H1 (cell line): ENCODE measurements around the gene CYP39A1. TPM values are rescaled to one million over a fixed set of nuclear protein-coding genes. Genes with fewer than 3 reads are reported as not detected.

ENCODE experiments used
- CTCF ChIA-PET: fragments of 300-600 bp; sonication (Branson Sonifier 250); formaldehyde crosslinking; loops from one replicate; lab custom pipeline; 2021; ENCODE audit not compliant: partially characterized antibody; lab: Charles Lee
- POLR2A ChIA-PET: fragments of 300-600 bp; sonication (Branson Sonifier 250); formaldehyde crosslinking; loops from one replicate; lab custom pipeline; 2021; ENCODE audit warnings: inconsistent platforms; ENCODE audit not compliant: partially characterized antibody; lab: Charles Lee
- DNase-seq, 2 experiments: peaks; one replicate each; pipeline versions ENCODE4 v3.0.0 to v3.0.0-alpha.2; 2010 to 2022; ENCODE audit warnings: low spot score in 2 of 2, low read depth in 1 of 2, mixed read lengths in 1 of 2
- FAIRE-seq: peaks from 2 replicates; lab custom pipeline; 2011; peaks lifted over from hg19 to GRCh38; lab: Jason Lieb, UNC
- H2AFZ ChIP-seq: 2 replicates; pipeline ENCODE4 v1.8.1; 2012; ENCODE audit warnings: low read length, inconsistent platforms
- H2AK5ac ChIP-seq: 2 replicates; pipeline ENCODE4 v1.6.1; 2013; ENCODE audit warnings: low read depth, low read length
- H2BK120ac ChIP-seq: replicated peaks from 2 replicates; pipeline ENCODE3; 2013; ENCODE audit warnings: low read depth, low read length, inconsistent platforms
- H2BK12ac ChIP-seq: 2 replicates; pipeline ENCODE4 v1.6.1; 2013; ENCODE audit warnings: low read depth, low read length
- H2BK15ac ChIP-seq: 2 replicates; pipeline ENCODE4 v1.6.1; 2013; ENCODE audit warnings: low read length
- H2BK20ac ChIP-seq: 2 replicates; pipeline ENCODE4 v1.6.1; 2013; ENCODE audit warnings: low read length
- H2BK5ac ChIP-seq: 2 replicates; pipeline ENCODE4 v1.6.1; 2013; ENCODE audit warnings: low read depth, low read length
- H3K14ac ChIP-seq: 2 replicates; pipeline ENCODE4 v1.6.1; 2013; ENCODE audit warnings: inconsistent platforms; ENCODE audit not compliant: insufficient read length
- H3K18ac ChIP-seq: 2 replicates; pipeline ENCODE4 v1.6.1; 2013; ENCODE audit warnings: low read length; ENCODE audit errors: extremely low read depth
- H3K23ac ChIP-seq: 2 replicates; pipeline ENCODE4 v1.6.1; 2013; ENCODE audit warnings: inconsistent platforms; ENCODE audit not compliant: insufficient read length
- H3K23me2 ChIP-seq: 2 replicates; pipeline ENCODE4 v1.6.1; 2013; ENCODE audit warnings: low read depth, low read length
- H3K27ac ChIP-seq: 2 replicates; pipeline ENCODE4 v1.6.1; 2011; ENCODE audit warnings: low read depth, low read length, inconsistent platforms
- H3K27me3 ChIP-seq, 4 experiments: replicated peaks in 1 of 4; 1 replicate in 1 of 4; 2 replicates in 3 of 4; pipeline versions ENCODE4 v1.6.1 to v1.8.1; 2011 to 2013; ENCODE audit warnings: low read length in 3 of 4, mild to moderate bottlenecking in 3 of 4, inconsistent platforms in 2 of 4, mixed read lengths in 2 of 4, moderate library complexity in 1 of 4; ENCODE audit not compliant: control insufficient read depth in 3 of 4, insufficient read depth in 3 of 4; ENCODE audit errors: extremely low read depth in 1 of 4
- H3K36me3 ChIP-seq, 4 experiments: 2 replicates each; pipeline versions ENCODE4 v1.6.1 to v1.8.1; 2011 to 2013; ENCODE audit warnings: mild to moderate bottlenecking in 4 of 4, low read length in 3 of 4, moderate library complexity in 2 of 4, control low read depth in 1 of 4, inconsistent platforms in 1 of 4; ENCODE audit not compliant: insufficient read depth in 4 of 4, control insufficient read depth in 2 of 4
- H3K4ac ChIP-seq: replicated peaks from 2 replicates; pipeline ENCODE3; 2013; ENCODE audit warnings: low read length, low read depth, mixed read lengths, inconsistent platforms; ENCODE audit not compliant: insufficient read length
- H3K4me1 ChIP-seq, 4 experiments: replicated peaks in 1 of 4; 1 replicate in 1 of 4; 2 replicates in 3 of 4; pipeline versions ENCODE4 v1.6.1 to v1.8.1; 2011 to 2013; ENCODE audit warnings: low read length in 3 of 4, inconsistent platforms in 2 of 4, mixed read lengths in 1 of 4; ENCODE audit not compliant: insufficient read depth in 4 of 4, control insufficient read depth in 3 of 4
- H3K4me2 ChIP-seq, 2 experiments: 2 replicates each; pipeline versions ENCODE4 v1.6.1 to v1.8.1; 2011 to 2013; ENCODE audit warnings: low read depth in 2 of 2, low read length in 2 of 2, control low read depth in 1 of 2, inconsistent platforms in 1 of 2, mild to moderate bottlenecking in 1 of 2; ENCODE audit not compliant: insufficient read depth in 1 of 2
- H3K4me3 ChIP-seq, 4 experiments: fragments of 200-600, 300-600 bp in 1 of 4; sonication (generic), shearing (Covaris generic), sonication (Bioruptor Twin) in 1 of 4; 2 replicates each; pipeline versions ENCODE4 v1.5.1 to v1.8.1; 2011 to 2016; ENCODE audit warnings: low read length in 4 of 4, low read depth in 3 of 4, control low read depth in 2 of 4, inconsistent platforms in 2 of 4, mild to moderate bottlenecking in 2 of 4, mixed read lengths in 1 of 4, moderate library complexity in 1 of 4; ENCODE audit not compliant: insufficient read depth in 2 of 4; ENCODE audit errors: extremely low read depth in 1 of 4
- H3K56ac ChIP-seq: replicated peaks from 2 replicates; pipeline ENCODE3; 2013; ENCODE audit warnings: low read depth, mild to moderate bottlenecking, mixed read lengths, low read length, inconsistent platforms; ENCODE audit not compliant: insufficient read length
- H3K79me1 ChIP-seq: 2 replicates; pipeline ENCODE4 v1.6.1; 2013; ENCODE audit warnings: low read depth, low read length, control low read depth
- H3K79me2 ChIP-seq, 2 experiments: 2 replicates each; pipeline versions ENCODE4 v1.6.1 to v1.8.1; 2012 to 2013; ENCODE audit warnings: low read length in 2 of 2, mild to moderate bottlenecking in 2 of 2, inconsistent platforms in 1 of 2; ENCODE audit not compliant: insufficient read depth in 2 of 2, control insufficient read depth in 1 of 2
- H3K9ac ChIP-seq, 4 experiments: replicated peaks in 1 of 4; 1 replicate in 1 of 4; 2 replicates in 3 of 4; pipeline versions ENCODE4 v1.6.1 to v1.8.1; 2011 to 2013; ENCODE audit warnings: low read depth in 3 of 4, low read length in 3 of 4, control low read depth in 2 of 4, mild to moderate bottlenecking in 2 of 4, moderate library complexity in 2 of 4, inconsistent platforms in 1 of 4; ENCODE audit errors: extremely low read depth in 1 of 4
- H3K9me3 ChIP-seq, 2 experiments: 2 replicates each; pipeline versions ENCODE4 v1.6.1 to v1.8.1; 2012 to 2013; ENCODE audit warnings: mild to moderate bottlenecking in 2 of 2, moderate library complexity in 2 of 2, control low read depth in 1 of 2, inconsistent platforms in 1 of 2, low read depth in 1 of 2, low read length in 1 of 2, mixed read lengths in 1 of 2; ENCODE audit not compliant: insufficient read depth in 2 of 2
- H4K20me1 ChIP-seq, 2 experiments: replicated peaks in 1 of 2; 2 replicates each; pipeline versions ENCODE3 to v1.8.1; 2011 to 2013; ENCODE audit warnings: inconsistent platforms in 2 of 2, low read length in 2 of 2, mild to moderate bottlenecking in 1 of 2; ENCODE audit not compliant: insufficient read depth in 2 of 2, control insufficient read depth in 1 of 2
- H4K5ac ChIP-seq: 2 replicates; pipeline ENCODE4 v1.6.1; 2013; ENCODE audit warnings: low read length, low read depth, mixed read lengths, inconsistent platforms; ENCODE audit not compliant: insufficient read length
- H4K8ac ChIP-seq: 2 replicates; pipeline ENCODE4 v1.8.0; 2013; ENCODE audit warnings: mild to moderate bottlenecking, moderate library complexity, low read length, inconsistent platforms; ENCODE audit not compliant: insufficient read depth; ENCODE audit errors: extremely low read depth
- H4K91ac ChIP-seq: replicated peaks from 2 replicates; pipeline ENCODE3; 2013; ENCODE audit warnings: low read length, mixed read lengths, inconsistent platforms; ENCODE audit not compliant: insufficient read length
- GTF2F1 ChIP-seq: IDR thresholded peaks from 2 replicates; pipeline ENCODE4 v1.6.1; 2012; ENCODE audit warnings: low read depth, low read length, improper control_type of control experiment, borderline replicate concordance
- KDM4A ChIP-seq: IDR thresholded peaks from one replicate; pipeline ENCODE4 v1.7.1; 2012; ENCODE audit warnings: low read depth, mild to moderate bottlenecking, moderate library complexity, low read length, inconsistent platforms; ENCODE audit not compliant: severe bottlenecking
- RNF2 ChIP-seq: fragments of 200-900, 300-1000 bp; sonication (generic); IDR thresholded peaks from 2 replicates; pipeline ENCODE4 v1.7.1; 2016; ENCODE audit warnings: borderline replicate concordance, low read depth, mild to moderate bottlenecking, antibody characterized with exemption, low read length; ENCODE audit not compliant: poor library complexity, severe bottlenecking; ENCODE audit errors: missing control alignments
- RXRA ChIP-seq: IDR thresholded peaks from 2 replicates; pipeline ENCODE4 v1.6.1; 2011; ENCODE audit warnings: low read depth, mild to moderate bottlenecking, low read length, moderate library complexity; ENCODE audit not compliant: insufficient read depth
- SP1 ChIP-seq: IDR thresholded peaks from 2 replicates; pipeline ENCODE4 v1.6.1; 2011; ENCODE audit warnings: low read depth, low read length
- SP4 ChIP-seq: IDR thresholded peaks from 2 replicates; pipeline ENCODE4 v1.6.1; 2012; ENCODE audit warnings: low read length, inconsistent platforms
- TCF12 ChIP-seq: IDR thresholded peaks from 2 replicates; pipeline ENCODE4 v1.6.1; 2011; ENCODE audit warnings: low read depth, mild to moderate bottlenecking, low read length
- TEAD4 ChIP-seq: IDR thresholded peaks from 2 replicates; pipeline ENCODE4 v1.6.1; 2012; ENCODE audit warnings: low read depth, low read length, inconsistent platforms, mixed read lengths
- WGBS, 2 experiments: shearing (Covaris generic) in 1 of 2; methylation state at CpG; one replicate each; pipeline versions ENCODE4 v1.1.6 to v1.1.7; 2013 to 2015; ENCODE audit warnings: low lambda C conversion rate in 2 of 2, mixed read lengths in 2 of 2, inconsistent platforms in 1 of 2, low coverage in 1 of 2, missing lambda C conversion rate in 1 of 2; ENCODE audit not compliant: insufficient replicate concordance in 2 of 2, insufficient coverage in 1 of 2, insufficient read length in 1 of 2; ENCODE audit errors: extremely low coverage in 1 of 2, missing lambda C conversion rate in 1 of 2; 5-methylcytosine and 5-hydroxymethylcytosine counted together
- polyA plus RNA-seq, 7 experiments: library from polyadenylated mRNA; depleted of rRNA in 3 of 7; stranded (reverse) in 5 of 7; unstranded in 2 of 7; fragments of >200 nt in 5 of 7; fragments of 200-250 nt in 2 of 7; gene quantifications; 1 replicate in 5 of 7; 2 replicates in 1 of 7; 4 replicates in 1 of 7; pipeline versions ENCODE4 v1.2.1 to v1.2.3, GENCODE V29; 2011 to 2013; ENCODE audit warnings: missing spikeins in 2 of 7, mixed read lengths in 2 of 7
- total RNA-seq: library from RNA; stranded (reverse); fragmentation: NEBNext Ultra II Directional; extraction: Animal tissue kit (Norgen Biotek cat#: 25700); gene quantifications from 2 replicates; pipeline ENCODE4 v1.2.1, GENCODE V29; 2021

CYP39A1 gene
- total and polyA plus RNA-seq, 2 of the 8 experiments (the other 6 are each of a cell fraction or from before 2014, with no cell fraction given): 0.71 to 2.4 TPM

DNA sequence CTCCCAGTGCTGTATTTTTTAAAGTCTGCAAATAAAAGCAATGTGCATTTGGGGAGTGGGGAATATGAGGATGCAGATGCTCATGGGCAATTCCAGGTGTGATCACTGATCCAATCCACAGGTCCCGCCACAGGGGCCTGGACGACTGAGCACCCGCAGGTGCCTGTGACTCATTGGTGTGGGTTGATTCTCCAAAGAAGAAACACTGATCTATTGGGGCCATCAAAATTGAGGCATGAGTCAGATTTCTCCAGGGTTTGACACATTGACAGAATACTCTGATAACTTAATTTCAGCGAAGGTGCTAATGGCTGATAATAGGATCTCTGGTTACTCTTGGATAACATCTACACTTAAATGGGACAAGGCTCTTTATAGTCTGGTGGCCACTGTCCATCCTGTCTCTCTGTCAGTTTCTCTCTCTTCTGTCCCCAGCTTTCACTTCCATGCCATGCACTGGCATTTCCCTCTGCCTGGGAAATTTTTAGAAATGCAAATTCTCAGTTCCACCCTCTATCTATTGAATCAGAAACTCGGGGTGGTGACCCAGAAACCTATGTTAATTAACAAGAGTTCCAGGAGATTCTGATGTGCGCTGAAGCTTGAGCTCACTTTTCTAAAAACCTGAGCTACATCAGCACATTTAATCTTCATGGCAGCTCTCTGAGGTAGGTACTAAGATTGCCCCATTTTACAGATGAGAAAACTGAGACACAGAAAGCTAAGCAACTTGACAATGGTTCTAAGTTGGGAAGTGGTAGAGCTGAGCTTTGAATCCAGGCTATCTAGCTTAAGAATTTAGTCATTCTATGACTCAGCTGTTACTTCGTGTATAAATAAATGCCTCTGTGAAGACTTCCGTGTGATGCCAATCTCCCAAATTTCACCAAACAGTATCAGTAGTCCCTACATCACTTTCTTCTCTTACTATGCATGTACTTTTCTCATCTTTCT is 151.2 kb downstream of the CYP39A1 start:
- Histone ChIP-seq H3K23me2 (no peaks in the 10 kb centered on the region), H3K79me1 (no peaks in the 10 kb centered on the region), H3K4me3 (no peak overlapping the region), H3K27ac (no peak overlapping the region), H3K23ac (no peak overlapping the region), H2AFZ (no peak overlapping the region), H3K27me3 (no peaks in the 10 kb centered on the region), H3K18ac (no peak overlapping the region), H2BK15ac (no peak overlapping the region), H3K56ac (no peak overlapping the region), H3K4ac (no peak overlapping the region), H3K9ac (no peak overlapping the region), H2BK120ac (no peak overlapping the region), H4K8ac (no peak overlapping the region), H2BK12ac (no peak overlapping the region), H4K5ac (no peak overlapping the region), H2BK5ac (no peak overlapping the region), H3K36me3 (no peaks in the 10 kb centered on the region), H3K4me2 (no peak overlapping the region), H4K91ac (no peak overlapping the region), H3K9me3 (no peaks in the 10 kb centered on the region), H3K4me1 (no peaks in the 10 kb centered on the region), H3K79me2 (no peaks in the 10 kb centered on the region), H3K14ac (no peak overlapping the region), H2BK20ac (no peak overlapping the region), H4K20me1 (no peaks in the 10 kb centered on the region), H2AK5ac (no peak overlapping the region)
- TF ChIP-seq SP4 (no peak), KDM4A (no peak), SP1 (no peak), RXRA (no peak), RNF2 (no peak), TCF12 (no peak), GTF2F1 (no peak), TEAD4 (no peak)
- 91% methylated on average over 8 of the region's 8 CpGs; no CpG with 5 or more reads in 1 of the 2 experiments for WGBS, 2 experiments
- POLR2A ChIA-PET: no interaction called here
- DNase-seq (no peak), FAIRE-seq (no peak)
- CTCF ChIA-PET: interaction anchor here (0.8 to 1.7 kb wide), 3 partner anchors 8 to 81 kb away, joined by 3 to 6 read pairs (median 3); partner anchors contain the start of gene RCAN2
